ENCODE data around the gene HLA-DQA2. TPM values are rescaled to one million over a fixed set of nuclear protein-coding genes. Genes with fewer than 3 reads are reported as not detected.
"Not testable (repeated sequence)": the region's sequence is repeated elsewhere in the genome, so short reads cannot be mapped to it uniquely, and the experiment has no call there.

The HLA-DQA2 gene
- polyA plus RNA-seq (ENCODE audit: insufficient read length in 12 of 12) = 1 to 10 TPM in 2 of 12 donors, under 1 TPM in 6, not detected in 4; 0.25 to 2.7 (median 0.57) TPM
- long read RNA-seq, donor 1 = 0 reads
- long read RNA-seq, donor 2 = 0 reads
- long read RNA-seq, donor 3 = 0 reads
- long read RNA-seq, donor 4 = 0 reads
- long read RNA-seq, donor 5 = 0 reads
- long read RNA-seq, donor 6 = 0 reads
- long read RNA-seq, donor 7 = 0 reads
- long read RNA-seq, donor 8 = 0 reads
- long read RNA-seq, donor 9 = 0 reads
- long read RNA-seq, donor 10 = 0 reads
- long read RNA-seq, donor 11 = 0 reads

- DNase-seq = no peak
These were observed at the start of gene HLA-DQA2 for GRCh38 chr6:32741031-32741960. HLA-DQA2 (plus strand) TSS chr6:32741391; CDS start chr6:32741444, 53 bp downstream.

- no peak for DNase-seq
These were observed 49.2 kb upstream of the HLA-DQA2 start for GRCh38 chr6:32692019-32692418.

GRCh38 chr6:32697031-32697430, 44.2 kb upstream of the HLA-DQA2 start:
- no peak for DNase-seq

- DNase-seq = peak; percentile 42
These were observed 40.7 kb upstream of the HLA-DQA2 start for GRCh38 chr6:32700391-32701040.

- no peak for DNase-seq
These were observed 37.8 kb upstream of the HLA-DQA2 start for GRCh38 chr6:32703347-32703746.

GRCh38 chr6:32705164-32705563, 36.0 kb upstream of the HLA-DQA2 start:
- DNase-seq = not testable (repeated sequence)

- no peak for DNase-seq
These were observed 31.6 kb upstream of the HLA-DQA2 start for GRCh38 chr6:32709625-32710024.

- no peak for DNase-seq
These were observed 27.9 kb upstream of the HLA-DQA2 start for GRCh38 chr6:32713241-32713640.

- DNase-seq = no peak
These were observed 24.8 kb upstream of the HLA-DQA2 start for GRCh38 chr6:32716396-32716795.

GRCh38 chr6:32718879-32719278, 22.3 kb upstream of the HLA-DQA2 start:
- DNase-seq = no peak

- DNase-seq = no peak
These were observed 3.1 kb upstream of the HLA-DQA2 start for GRCh38 chr6:32738126-32738525.

GRCh38 chr6:32742374-32742773, 1.2 kb downstream of the HLA-DQA2 start:
- no peak for DNase-seq

- DNase-seq = no peak
These were observed 3.6 kb downstream of the HLA-DQA2 start for GRCh38 chr6:32744776-32745175.

- DNase-seq = not testable (repeated sequence)
These were observed 4.5 kb downstream of the HLA-DQA2 start for GRCh38 chr6:32745649-32746048.

GRCh38 chr6:32752580-32752979, 11.4 kb downstream of the HLA-DQA2 start:
- DNase-seq = no peak

GRCh38 chr6:32759669-32760068, 18.5 kb downstream of the HLA-DQA2 start:
- no peak for DNase-seq

- no peak for DNase-seq
These were observed 19.9 kb downstream of the HLA-DQA2 start for GRCh38 chr6:32761072-32761471.

- no peak for DNase-seq
These were observed 20.4 kb downstream of the HLA-DQA2 start for GRCh38 chr6:32761548-32761947.

GRCh38 chr6:32763421-32763820, 22.2 kb downstream of the HLA-DQA2 start, which contains the start of gene HLA-DQB2:
HLA-DQB2 (minus strand) TSS chr6:32763532; CDS start chr6:32763470, 62 bp downstream.
- DNase-seq = no peak

GRCh38 chr6:32764048-32764447, 22.9 kb downstream of the HLA-DQA2 start:
- DNase-seq = no peak

- DNase-seq = no peak
These were observed 31.5 kb downstream of the HLA-DQA2 start for GRCh38 chr6:32772656-32773055.

- no peak for DNase-seq
These were observed 33.2 kb downstream of the HLA-DQA2 start for GRCh38 chr6:32774426-32774825.
